Neural cell (in vitro differentiated cells): ENCODE data around the gene OR6K2.

ENCODE experiments used
- MXI1 ChIP-seq: fragments of 450-650 bp; conservative IDR thresholded peaks from 2 replicates; pipeline ENCODE4 v1.6.1; 2014; ENCODE audit warnings: antibody characterized with exemption, mild to moderate bottlenecking; ENCODE audit not compliant: poor library complexity, severe bottlenecking
- TAF1 ChIP-seq: IDR thresholded peaks from 2 replicates; pipeline ENCODE4 v1.6.1; 2012; ENCODE audit warnings: low read depth
- TF ChIP-seq, protein P1 (sequence below): fragments of 450-650 bp; IDR thresholded peaks from 2 replicates; pipeline ENCODE4 v1.5.1; 2014; ENCODE audit warnings: antibody characterized with exemption, mild to moderate bottlenecking, moderate library complexity; ENCODE audit not compliant: poor library complexity, severe bottlenecking

DNA sequence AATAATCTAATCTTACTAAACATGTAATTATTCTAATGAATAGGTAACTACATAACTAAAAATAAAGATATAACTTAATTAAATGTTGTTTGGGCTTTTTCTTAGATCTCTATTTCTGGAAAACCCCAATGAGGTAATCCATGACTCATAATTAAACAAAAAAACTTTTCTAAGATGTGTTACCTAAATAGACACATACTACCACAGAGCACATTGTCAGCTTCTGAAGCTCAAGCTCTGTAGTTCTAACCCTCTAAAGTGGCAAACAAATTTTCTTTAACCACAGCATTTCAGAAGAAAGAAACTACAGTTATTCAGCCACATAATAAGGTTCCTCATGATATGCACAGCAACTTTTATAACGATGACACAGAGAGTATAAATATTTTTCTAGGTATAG lies 15.9 kb upstream of the OR6K2 start:
- TF ChIP-seq, protein P1, sequence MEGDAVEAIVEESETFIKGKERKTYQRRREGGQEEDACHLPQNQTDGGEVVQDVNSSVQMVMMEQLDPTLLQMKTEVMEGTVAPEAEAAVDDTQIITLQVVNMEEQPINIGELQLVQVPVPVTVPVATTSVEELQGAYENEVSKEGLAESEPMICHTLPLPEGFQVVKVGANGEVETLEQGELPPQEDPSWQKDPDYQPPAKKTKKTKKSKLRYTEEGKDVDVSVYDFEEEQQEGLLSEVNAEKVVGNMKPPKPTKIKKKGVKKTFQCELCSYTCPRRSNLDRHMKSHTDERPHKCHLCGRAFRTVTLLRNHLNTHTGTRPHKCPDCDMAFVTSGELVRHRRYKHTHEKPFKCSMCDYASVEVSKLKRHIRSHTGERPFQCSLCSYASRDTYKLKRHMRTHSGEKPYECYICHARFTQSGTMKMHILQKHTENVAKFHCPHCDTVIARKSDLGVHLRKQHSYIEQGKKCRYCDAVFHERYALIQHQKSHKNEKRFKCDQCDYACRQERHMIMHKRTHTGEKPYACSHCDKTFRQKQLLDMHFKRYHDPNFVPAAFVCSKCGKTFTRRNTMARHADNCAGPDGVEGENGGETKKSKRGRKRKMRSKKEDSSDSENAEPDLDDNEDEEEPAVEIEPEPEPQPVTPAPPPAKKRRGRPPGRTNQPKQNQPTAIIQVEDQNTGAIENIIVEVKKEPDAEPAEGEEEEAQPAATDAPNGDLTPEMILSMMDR, result no peak
- TF ChIP-seq TAF1 (no peak), MXI1 (no peak)
